OCI-LY1 (cell line): ENCODE results near the gene ACOT11.

ENCODE experiments used
- H2AFZ ChIP-seq: fragments of 200-600 bp; sonication (generic), shearing (Covaris generic); 2 replicates; pipeline ENCODE4 v1.6.0; 2014; ENCODE audit warnings: antibody characterized with exemption, mild to moderate bottlenecking, low read length
- H3F3A ChIP-seq: fragments of 200-600 bp; sonication (generic), shearing (Covaris generic); 2 replicates; pipeline ENCODE4 v1.6.0; 2014; ENCODE audit warnings: mild to moderate bottlenecking, antibody characterized with exemption, low read length, moderate library complexity; ENCODE audit not compliant: insufficient read depth
- H3K27ac ChIP-seq: fragments of 200-600 bp; sonication (generic); 2 replicates; pipeline ENCODE4 v1.5.1; 2014; ENCODE audit warnings: low read length, mixed run types, mild to moderate bottlenecking, low read depth; ENCODE audit not compliant: poor library complexity, severe bottlenecking
- H3K27me3 ChIP-seq: fragments of 200-600 bp; sonication (generic); 2 replicates; pipeline ENCODE4 v1.6.0; 2014; ENCODE audit warnings: antibody characterized with exemption, mild to moderate bottlenecking, low read length, moderate library complexity; ENCODE audit not compliant: insufficient read depth
- H3K36me3 ChIP-seq: fragments of 200-600 bp; sonication (generic); 2 replicates; pipeline ENCODE4 v1.6.1; 2014; ENCODE audit warnings: mild to moderate bottlenecking, antibody characterized with exemption, low read length, moderate library complexity, mixed read lengths; ENCODE audit not compliant: insufficient read depth
- H3K4me1 ChIP-seq: fragments of 200-600 bp; sonication (generic); 2 replicates; pipeline ENCODE4 v1.5.1; 2014; ENCODE audit warnings: mild to moderate bottlenecking, low read length, moderate library complexity; ENCODE audit not compliant: insufficient read depth, severe bottlenecking
- H3K4me2 ChIP-seq: fragments of 200-600 bp; sonication (generic), shearing (Covaris generic); 2 replicates; pipeline ENCODE4 v1.6.1; 2014; ENCODE audit warnings: low read length
- H3K4me3 ChIP-seq: fragments of 200-600 bp; sonication (generic); 2 replicates; pipeline ENCODE4 v1.5.1; 2014; ENCODE audit warnings: low read length, low read depth, mild to moderate bottlenecking, mixed read lengths; ENCODE audit not compliant: poor library complexity, severe bottlenecking
- H3K79me2 ChIP-seq: fragments of 200-600 bp; shearing (Covaris generic); 2 replicates; pipeline ENCODE4 v1.6.1; 2016; ENCODE audit warnings: mixed run types, low read length, mixed read lengths; ENCODE audit not compliant: insufficient read depth
- H3K9ac ChIP-seq: fragments of 200-600 bp; sonication (generic), shearing (Covaris generic); 2 replicates; pipeline ENCODE4 v1.6.1; 2014; ENCODE audit warnings: mild to moderate bottlenecking, low read length, mixed read lengths
- H3K9me2 ChIP-seq: fragments of 200-600 bp; sonication (generic), shearing (Covaris generic); 2 replicates; pipeline ENCODE4 v1.6.1; 2014; ENCODE audit warnings: low read depth, mild to moderate bottlenecking, low read length, mixed read lengths
- H3K9me3 ChIP-seq: fragments of 200-600 bp; shearing (Covaris generic); 2 replicates; pipeline ENCODE4 v1.6.1; 2014; ENCODE audit warnings: low read length, mixed read lengths
- H4K20me1 ChIP-seq: fragments of 200-600 bp; sonication (generic), shearing (Covaris generic); 2 replicates; pipeline ENCODE4 v1.6.0; 2016; ENCODE audit warnings: mild to moderate bottlenecking, low read length; ENCODE audit not compliant: insufficient read depth
- CTCF ChIP-seq: fragments of 200-600 bp; sonication (generic), shearing (Covaris generic); IDR thresholded peaks from 2 replicates; pipeline ENCODE4 v1.5.1; 2017; ENCODE audit warnings: mild to moderate bottlenecking, antibody characterized with exemption, low read length, moderate library complexity, mixed read lengths
- EZH2 ChIP-seq: fragments of 200-600 bp; sonication (generic), shearing (Covaris generic); IDR thresholded peaks from 2 replicates; pipeline ENCODE4 v1.8.0; 2017; ENCODE audit warnings: borderline replicate concordance, mixed run types, mild to moderate bottlenecking, antibody characterized with exemption, low read length, moderate library complexity, mixed read lengths

ACOT11 gene

GRCh38 chr1:54640863-54641836, 93.1 kb downstream of the ACOT11 start, which contains the start of gene MROH7:
TSS of gene MROH7 (plus strand) at chr1:54641786. CDS start at chr1:54652927, 11,141 bp downstream.
- no peaks in the 10 kb centered on the region; the same call in 1 of the 2 replicates for H3K36me3 ChIP-seq
- H3K27ac ChIP-seq: no peak within 1 kb of the TSS
- H3K4me3 ChIP-seq: no peak within 1 kb of the TSS
- H3K9me3 ChIP-seq: peaks cover 7% of the 10 kb centered on the region; the same call in 1 of the 2 replicates
- H3F3A ChIP-seq: no peaks in the 10 kb centered on the region
- no peaks in the 10 kb centered on the region for H3K4me1 ChIP-seq
- no peak within 1 kb of the TSS for H2AFZ ChIP-seq
- H4K20me1 ChIP-seq: no peaks in the 10 kb centered on the region
- no peak for TF ChIP-seq CTCF
- TF ChIP-seq EZH2: no peak
- H3K4me2 ChIP-seq: no peak within 1 kb of the TSS
- no peak within 1 kb of the TSS for H3K9ac ChIP-seq
- no peaks in the 10 kb centered on the region for H3K9me2 ChIP-seq
- H3K27me3 ChIP-seq: no peaks in the 10 kb centered on the region
- no peaks in the 10 kb centered on the region for H3K79me2 ChIP-seq

- H4K20me1 ChIP-seq: no peaks in the 10 kb centered on the region
- peaks cover 7% of the 10 kb centered on the region; the same call in 1 of the 2 replicates for H3K9me3 ChIP-seq
- no peak overlapping the region for H3K4me2 ChIP-seq
- H3K4me3 ChIP-seq: no peak overlapping the region
- no peak overlapping the region for H3K9ac ChIP-seq
- TF ChIP-seq CTCF (no peak), EZH2 (no peak)
- H3K9me2 ChIP-seq: no peaks in the 10 kb centered on the region
- H3K27me3 ChIP-seq: no peaks in the 10 kb centered on the region
- H3K27ac ChIP-seq: no peak overlapping the region
- H3K79me2 ChIP-seq: no peaks in the 10 kb centered on the region
- H3F3A ChIP-seq: no peaks in the 10 kb centered on the region
- no peak overlapping the region for H2AFZ ChIP-seq
- no peaks in the 10 kb centered on the region; the same call in 1 of the 2 replicates for H3K36me3 ChIP-seq
- H3K4me1 ChIP-seq: no peaks in the 10 kb centered on the region
Measured at GRCh38 chr1:54643736-54644135, 95.7 kb downstream of the ACOT11 start.

- no peaks in the 10 kb centered on the region; the same call in 1 of the 2 replicates for H3K36me3 ChIP-seq
- TF ChIP-seq CTCF: no peak
- TF ChIP-seq EZH2: no peak
- H3K9me2 ChIP-seq: no peaks in the 10 kb centered on the region
- no peaks in the 10 kb centered on the region for H3K27me3 ChIP-seq
- no peak overlapping the region for H3K27ac ChIP-seq
- no peak overlapping the region for H3K4me3 ChIP-seq
- no peaks in the 10 kb centered on the region for H3K79me2 ChIP-seq
- no peak overlapping the region for H3K4me2 ChIP-seq
- H2AFZ ChIP-seq: no peak overlapping the region
- no peaks in the 10 kb centered on the region for H4K20me1 ChIP-seq
- no peaks in the 10 kb centered on the region for H3K4me1 ChIP-seq
- no peak overlapping the region for H3K9ac ChIP-seq
- peaks cover 7% of the 10 kb centered on the region; the same call in 1 of the 2 replicates for H3K9me3 ChIP-seq
- no peaks in the 10 kb centered on the region for H3F3A ChIP-seq
Measured at GRCh38 chr1:54645806-54646676, 98.0 kb downstream of the ACOT11 start.
